Measurements from ENCODE around the gene CISD2.
"Not testable (repeated sequence)": the region's sequence is repeated elsewhere in the genome, so short reads cannot be mapped to it uniquely, and the experiment has no call there.

CISD2 gene

GRCh38 chr4:102938063-102938462 lies 69.3 kb downstream of the CISD2 start:
- not testable (repeated sequence) for DNase-seq
